HG03135 (cell line): ENCODE data around the gene NYAP1.
A peak's percentile ranks its signal among the peaks of the same experiment; 100 is the strongest.

Experiments used
- ATAC-seq: cut with Tn5 transposase; IDR thresholded peaks from one replicate; pipeline ENCODE4 v1.9.1; 2021; ENCODE audit warnings: mild to moderate bottlenecking, moderate library complexity; ENCODE audit not compliant: unreplicated experiment

NYAP1 gene

GRCh38 chr7:100456562-100456961 lies 27.2 kb upstream of the NYAP1 start:
- ATAC-seq, result no peak

DNA sequence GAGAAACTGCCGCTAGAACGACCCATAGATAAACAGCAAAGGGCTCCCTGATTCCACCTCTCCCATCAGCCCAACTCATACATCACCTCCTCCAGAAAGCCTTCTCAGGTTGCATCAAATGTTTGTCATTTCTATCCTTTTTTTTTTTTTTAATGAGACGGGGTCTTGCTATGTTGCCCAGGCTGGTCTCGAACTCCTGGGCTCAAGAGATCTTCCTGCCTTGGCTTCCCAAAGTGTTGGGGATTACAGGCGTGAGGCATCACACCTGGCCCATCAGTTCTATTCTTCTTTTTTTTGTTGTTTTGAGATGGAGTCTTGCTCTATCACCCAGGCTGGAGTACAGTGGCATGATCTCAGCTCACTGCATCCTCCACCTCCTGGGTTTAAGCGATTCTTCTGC lies 26.7 kb upstream of the NYAP1 start:
- no peak for ATAC-seq

- ATAC-seq, result no peak
Observed at GRCh38 chr7:100464210-100464660, 19.5 kb upstream of the NYAP1 start, which contains the start of gene SPACDR. Gene SPACDR, minus strand, starts transcription at chr7:100464260. Its CDS starts 235 bp downstream, at chr7:100464025.

GRCh38 chr7:100464791-100465190 lies 18.9 kb upstream of the NYAP1 start:
- no peak for ATAC-seq

- no peak for ATAC-seq
Observed at GRCh38 chr7:100465299-100465698, 18.4 kb upstream of the NYAP1 start.

- ATAC-seq, result no peak
Observed at GRCh38 chr7:100465702-100466311, 17.9 kb upstream of the NYAP1 start.

GRCh38 chr7:100466653-100467605 lies 16.8 kb upstream of the NYAP1 start:
- ATAC-seq, result no peak

DNA sequence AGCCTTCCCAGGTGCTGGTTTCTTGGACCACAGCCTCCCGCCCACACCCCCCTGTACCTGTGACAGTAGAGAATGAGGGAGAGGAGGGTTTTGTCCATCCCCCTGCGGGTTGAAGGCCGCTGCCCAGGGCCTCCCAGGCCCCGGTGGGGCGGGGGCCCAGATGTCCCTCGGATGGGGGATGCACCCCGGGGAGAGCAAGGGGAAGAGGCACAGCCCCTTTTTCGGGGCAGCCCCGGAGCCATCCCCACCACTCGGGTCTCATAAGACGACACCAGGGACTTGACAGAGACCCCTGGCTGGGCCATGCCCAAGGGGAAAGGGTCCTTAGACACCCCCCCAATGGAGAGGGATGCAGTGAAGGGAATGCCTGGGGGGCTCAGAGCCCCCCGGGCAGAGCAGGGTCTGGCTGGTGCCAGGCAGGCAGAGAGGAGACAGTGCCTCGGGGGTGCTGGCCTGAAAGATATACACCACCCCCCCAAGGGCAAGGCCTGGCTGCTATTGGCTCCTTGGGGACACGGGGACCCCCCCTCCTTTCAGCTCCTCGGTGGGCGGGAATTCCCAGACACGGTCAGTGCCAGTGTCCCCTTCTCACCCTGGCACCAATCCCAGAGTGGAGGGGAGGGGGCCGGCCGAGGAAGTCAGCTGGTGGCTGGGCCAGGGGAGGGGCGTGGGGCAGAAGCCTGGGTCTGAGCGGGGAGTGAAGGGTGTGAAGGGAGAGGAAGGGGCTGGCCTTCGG lies 15.9 kb upstream of the NYAP1 start:
- no peak for ATAC-seq

- peak; percentile 56 for ATAC-seq
Observed at GRCh38 chr7:100469227-100470044, 14.3 kb upstream of the NYAP1 start.

DNA sequence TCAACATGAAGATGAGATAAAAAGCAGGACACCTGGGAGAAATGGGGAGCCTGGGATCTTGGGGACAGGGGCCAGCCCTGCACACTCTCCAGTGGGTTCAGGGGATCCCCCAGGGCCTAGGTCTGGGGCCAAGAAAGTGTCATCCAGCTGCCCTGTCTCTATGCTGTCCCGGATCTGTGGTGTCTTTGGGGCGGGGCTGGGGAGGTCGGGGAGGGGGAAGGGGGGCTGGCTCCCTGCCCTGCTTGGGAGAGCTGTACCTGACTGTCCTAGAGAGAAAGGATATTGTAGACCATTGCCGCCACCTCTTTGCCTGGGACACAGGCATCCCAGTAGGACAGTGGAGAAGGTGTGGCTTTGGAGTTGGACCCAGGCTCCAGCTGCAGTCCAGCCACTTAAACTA lies 12.7 kb upstream of the NYAP1 start:
- ATAC-seq, result no peak

- ATAC-seq, result no peak
Observed at GRCh38 chr7:100472121-100472851, 11.4 kb upstream of the NYAP1 start.

GRCh38 chr7:100472854-100473499 lies 10.8 kb upstream of the NYAP1 start:
- ATAC-seq, result no peak

GRCh38 chr7:100475549-100475948 lies 8.2 kb upstream of the NYAP1 start:
- no peak for ATAC-seq

DNA sequence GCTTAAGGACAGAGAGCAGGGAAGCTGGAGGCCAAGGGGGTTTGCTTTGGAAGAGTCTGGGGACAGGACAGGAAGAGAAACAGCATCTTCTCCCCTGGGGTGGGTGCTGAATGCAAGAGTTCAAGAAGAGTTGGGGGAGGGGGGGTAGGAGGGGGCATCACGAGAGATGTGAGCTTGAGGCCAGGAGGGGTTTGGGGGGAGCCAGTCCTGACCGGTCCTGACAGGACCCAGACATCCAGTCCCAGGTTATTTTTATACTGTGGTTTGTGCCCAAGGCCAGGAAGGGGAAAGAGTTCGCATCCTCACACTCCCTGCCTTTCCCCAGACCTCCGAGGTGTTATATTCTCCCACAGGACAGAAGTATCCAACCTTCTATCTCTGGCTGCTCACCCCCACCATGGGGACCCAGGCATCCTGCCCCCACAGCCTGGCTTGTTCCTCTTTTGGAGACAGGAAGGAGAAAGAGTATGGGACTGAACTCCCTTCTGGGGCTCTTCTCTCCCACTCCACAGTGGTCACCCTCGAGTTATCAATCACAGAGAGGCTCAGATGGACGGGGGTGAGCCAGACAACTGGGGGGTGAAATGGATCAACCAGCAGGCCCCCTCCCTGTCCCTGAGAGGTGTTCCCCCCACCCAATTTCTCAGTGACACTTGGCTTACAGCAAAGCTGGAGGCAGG lies 7.5 kb upstream of the NYAP1 start:
- no peak for ATAC-seq

DNA sequence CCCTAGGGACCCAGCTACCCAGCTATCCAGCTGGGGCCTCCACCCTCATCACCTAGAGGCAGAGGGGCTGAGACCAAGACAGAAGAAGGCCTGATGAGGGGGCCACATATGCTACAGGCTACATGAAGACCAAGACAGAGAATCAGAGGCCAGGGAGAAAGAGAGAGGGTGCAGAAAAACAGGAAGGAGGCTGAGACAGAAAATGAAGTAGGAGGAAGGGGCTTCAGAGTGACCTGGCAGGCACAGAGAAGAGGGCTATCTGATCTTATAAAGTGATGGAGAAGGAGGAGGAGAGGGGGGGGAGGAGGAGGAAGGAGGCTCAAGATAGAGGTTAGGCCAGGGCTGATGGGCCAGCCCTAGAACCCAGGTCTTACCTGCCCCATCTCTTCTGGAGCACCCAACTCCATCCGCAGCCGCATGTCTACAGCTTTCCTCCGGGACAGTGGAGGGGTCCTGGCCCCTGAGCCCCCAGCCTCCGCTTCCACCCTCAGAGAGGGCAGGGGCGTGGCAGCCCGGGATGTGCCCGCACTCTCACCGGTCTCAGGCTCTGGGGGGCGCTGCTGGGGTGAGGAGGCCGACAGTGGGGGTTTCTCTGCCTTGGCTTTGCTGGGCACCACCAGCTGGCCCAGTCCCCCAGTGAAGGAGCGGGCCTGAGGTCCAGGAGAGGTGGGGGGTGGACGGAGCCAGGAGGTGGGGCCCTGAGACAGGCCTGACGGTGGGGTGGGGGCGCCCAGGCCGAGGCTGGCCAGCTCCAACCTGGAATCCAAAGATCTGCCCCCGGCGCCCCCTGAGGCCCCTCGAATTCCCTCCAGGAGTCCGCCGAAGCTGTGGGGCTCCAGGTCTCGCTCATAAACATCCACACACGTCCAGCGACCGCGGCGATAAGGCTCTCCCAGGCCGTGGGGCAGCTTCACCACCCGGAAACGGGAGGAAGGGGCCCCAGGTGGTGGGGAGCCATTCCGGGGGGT lies 6.5 kb upstream of the NYAP1 start:
- ATAC-seq, result no peak

DNA sequence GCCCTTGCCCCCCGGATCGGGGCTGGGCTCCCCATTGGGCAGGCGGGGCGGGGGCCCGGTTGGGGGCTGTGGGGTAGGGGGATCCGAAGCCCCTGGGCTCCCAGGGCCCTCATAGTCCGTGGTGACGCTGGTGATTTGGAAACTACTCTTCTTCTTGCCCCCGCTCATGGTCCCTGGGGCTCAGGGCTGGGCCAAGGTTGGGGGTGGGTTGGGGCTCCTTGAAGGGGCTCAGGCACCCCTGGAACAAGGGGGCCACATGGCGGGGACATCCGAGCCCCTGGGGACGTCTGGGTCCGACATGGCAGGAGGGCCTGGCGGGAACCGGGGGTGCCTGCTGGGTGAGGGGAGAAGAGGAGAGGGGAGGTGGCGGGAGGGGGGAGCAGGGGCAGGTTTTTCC lies 5.9 kb upstream of the NYAP1 start:
- ATAC-seq, result no peak

GRCh38 chr7:100478958-100479660 lies 4.6 kb upstream of the NYAP1 start, which contains the start of gene TSC22D4:
Gene TSC22D4, minus strand, starts transcription at chr7:100479214. Its CDS starts 1,176 bp downstream, at chr7:100478038.
- peak; percentile 58 for ATAC-seq
